Skeletal muscle tissue (tissue), 4 donors: ENCODE results near the gene OR6F1. TPM values are rescaled to one million over a fixed set of nuclear protein-coding genes. Genes with fewer than 3 reads are reported as not detected.
"Not testable (repeated sequence)": the region's sequence is repeated elsewhere in the genome, so short reads cannot be mapped to it uniquely, and the experiment has no call there.

Experiments used
- H3K27ac ChIP-seq: one replicate; pipeline ENCODE4 v1.7.0; 2013; ENCODE audit warnings: mild to moderate bottlenecking, low read depth, low read length, inconsistent platforms
- H3K27me3 ChIP-seq, 3 donors: one replicate each; pipeline ENCODE4 v1.7.0; 2013; ENCODE audit warnings: low read length in 3 of 3; ENCODE audit not compliant: control insufficient read depth in 3 of 3, insufficient read depth in 3 of 3
- H3K36me3 ChIP-seq, 3 donors: one replicate each; pipeline ENCODE4 v1.7.0; 2013; ENCODE audit warnings: low read length in 3 of 3; ENCODE audit not compliant: control insufficient read depth in 3 of 3, insufficient read depth in 3 of 3
- H3K4me1 ChIP-seq, 3 donors: one replicate each; pipeline ENCODE4 v1.7.0; 2013; ENCODE audit warnings: low read length in 3 of 3, mild to moderate bottlenecking in 3 of 3; ENCODE audit not compliant: control insufficient read depth in 3 of 3, insufficient read depth in 3 of 3
- H3K4me3 ChIP-seq, 3 donors: one replicate each; pipeline ENCODE4 v1.7.0; 2013; ENCODE audit warnings: low read length in 3 of 3
- H3K9ac ChIP-seq, 3 donors: one replicate each; pipeline ENCODE4 v1.7.0; 2013; ENCODE audit warnings: low read length in 3 of 3, mild to moderate bottlenecking in 3 of 3, moderate library complexity in 2 of 3, low read depth in 1 of 3
- H3K9me3 ChIP-seq, 3 donors: one replicate each; pipeline ENCODE4 v1.7.0; 2013; ENCODE audit warnings: low read length in 3 of 3; ENCODE audit not compliant: control insufficient read depth in 3 of 3
- total RNA-seq: library from RNA; depleted of rRNA; stranded (reverse); fragments of >200 nt; gene quantifications from one replicate; pipeline ENCODE4 v1.2.3, GENCODE V29; 2014
- donor health status: Osteomylitis.

The OR6F1 gene
- total RNA-seq, 1 donor from 2014 or later: not detected

DNA sequence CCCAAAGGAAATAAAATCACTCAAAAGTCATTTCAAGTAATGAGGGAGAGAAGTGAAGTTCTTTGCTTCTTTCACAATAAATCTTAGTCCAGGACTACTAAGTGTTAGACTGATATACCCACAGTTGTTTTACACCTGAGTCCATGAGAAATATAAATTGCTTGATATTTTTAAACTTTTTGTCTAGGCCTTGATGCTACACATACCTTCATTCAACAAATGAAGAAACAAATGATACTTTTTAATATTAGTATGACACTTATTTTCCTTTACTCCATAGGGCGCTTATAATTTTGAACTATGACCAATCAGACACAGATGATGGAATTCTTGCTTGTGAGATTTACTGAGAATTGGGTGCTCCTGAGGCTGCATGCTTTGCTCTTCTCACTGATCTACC, 21.9 kb upstream of the OR6F1 start, which contains the start of gene OR14K1:
Gene OR14K1 (plus strand): TSS at position 301 of the 400 bp plus-strand sequence. CDS start 0 bp downstream, at position 301.
- Histone ChIP-seq H3K4me3 (no peak within 1 kb of the TSS), H3K4me1 (no peaks in the 10 kb centered on the region), H3K9ac (no peak within 1 kb of the TSS), H3K36me3 (no peaks in the 10 kb centered on the region), H3K27me3 (no peaks in the 10 kb centered on the region), H3K27ac (no peak within 1 kb of the TSS), H3K9me3 (peaks cover 0 to 2% (median 0%) of the 10 kb centered on the region in 3 donors)

DNA sequence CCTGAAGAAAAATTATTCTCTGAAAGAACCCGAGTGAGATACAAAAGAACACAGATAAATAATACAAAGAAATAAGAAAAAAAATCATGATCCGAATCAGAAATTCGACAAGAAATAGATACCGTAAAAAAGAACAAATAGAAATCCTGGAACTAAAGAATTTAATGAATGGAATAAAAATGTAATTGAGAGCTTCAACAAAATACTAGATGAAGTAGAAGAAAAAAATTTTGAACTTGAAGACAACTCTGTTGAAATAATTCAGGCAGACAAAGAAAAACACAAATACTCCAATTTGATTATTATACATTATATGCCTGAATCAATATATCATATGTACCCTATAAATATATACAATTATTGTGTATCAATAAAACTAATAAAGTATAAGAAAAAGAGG, 4.8 kb upstream of the OR6F1 start:
- H3K27me3 ChIP-seq: no peaks in the 10 kb centered on the region
- H3K36me3 ChIP-seq: no peaks in the 10 kb centered on the region
- H3K4me3 ChIP-seq: no peak overlapping the region
- no peaks in the 10 kb centered on the region for H3K4me1 ChIP-seq
- no peak overlapping the region for H3K27ac ChIP-seq
- H3K9ac ChIP-seq: no peak overlapping the region
- H3K9me3 ChIP-seq: peaks cover 0 to 4% (median 2%) of the 10 kb centered on the region in 3 donors

DNA sequence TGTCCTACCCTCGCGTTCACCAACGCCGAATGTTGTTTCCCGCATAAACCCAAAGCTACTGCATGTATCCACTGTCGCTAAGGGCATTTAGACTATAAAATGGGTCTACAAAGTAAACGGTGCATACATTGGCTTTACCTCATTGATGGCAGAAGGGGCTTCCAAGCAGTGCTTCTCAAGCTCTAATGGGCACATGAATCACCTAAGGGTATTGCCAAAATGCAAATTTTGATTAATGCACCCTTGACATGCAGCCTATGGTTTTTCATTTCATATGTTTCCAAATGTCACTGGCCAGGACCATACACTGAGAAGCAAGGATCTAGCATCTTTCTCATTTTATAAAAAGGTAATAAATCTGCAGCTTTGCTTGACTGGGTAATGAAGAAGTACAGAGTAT, 2.7 kb downstream of the OR6F1 start:
- Histone ChIP-seq H3K9me3 (peaks cover 0 to 2% (median 0%) of the 10 kb centered on the region in 3 donors), H3K27me3 (no peaks in the 10 kb centered on the region), H3K36me3 (no peaks in the 10 kb centered on the region), H3K4me3 (no peak overlapping the region), H3K4me1 (no peaks in the 10 kb centered on the region), H3K27ac (no peak overlapping the region), H3K9ac (no peak overlapping the region)

DNA sequence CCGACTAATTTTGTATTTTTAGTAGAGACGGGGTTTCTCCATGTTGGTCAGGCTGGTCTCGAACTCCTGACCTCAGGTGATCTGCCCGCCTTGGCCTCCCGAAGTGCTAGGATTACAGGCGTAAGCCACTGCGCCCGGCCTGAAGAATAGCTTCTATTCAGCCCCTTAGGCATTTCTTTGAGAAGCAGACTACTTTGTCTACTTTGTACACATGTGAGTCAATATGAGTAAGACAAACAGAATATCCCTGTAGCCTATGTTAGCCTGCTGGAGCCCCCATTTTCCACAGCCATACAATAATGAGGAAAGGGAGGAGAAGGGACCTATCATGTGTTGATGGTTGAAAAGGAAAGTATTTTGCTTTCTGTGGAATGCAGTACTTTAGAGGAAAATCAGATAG, 5.8 kb downstream of the OR6F1 start:
- not testable (repeated sequence) for H3K4me3 ChIP-seq, H3K4me1 ChIP-seq, H3K27me3 ChIP-seq, H3K27ac ChIP-seq, H3K9ac ChIP-seq, H3K36me3 ChIP-seq, H3K9me3 ChIP-seq

DNA sequence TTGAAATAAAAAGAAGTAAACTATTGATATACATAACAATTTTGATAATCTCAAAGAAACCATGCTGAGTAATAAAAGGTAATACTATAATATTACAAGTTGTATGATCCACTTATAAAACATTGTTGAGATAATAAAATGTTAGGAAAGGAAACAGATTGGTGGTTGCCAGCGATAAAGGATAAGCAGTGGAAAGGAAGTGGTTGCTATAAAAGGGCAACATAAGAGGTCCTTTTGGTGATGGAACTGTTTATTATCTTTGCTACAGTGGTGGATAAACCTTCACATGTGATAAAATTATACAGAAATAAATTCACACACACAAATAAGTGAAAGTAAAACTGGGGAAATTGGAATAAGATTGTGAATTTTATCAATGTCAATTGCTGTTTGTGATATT, 15.1 kb downstream of the OR6F1 start:
- Histone ChIP-seq H3K9ac (no peak overlapping the region), H3K27ac (no peak overlapping the region), H3K4me1 (no peaks in the 10 kb centered on the region), H3K27me3 (no peaks in the 10 kb centered on the region), H3K36me3 (no peaks in the 10 kb centered on the region), H3K9me3 (no peaks in the 10 kb centered on the region), H3K4me3 (no peak overlapping the region)

DNA sequence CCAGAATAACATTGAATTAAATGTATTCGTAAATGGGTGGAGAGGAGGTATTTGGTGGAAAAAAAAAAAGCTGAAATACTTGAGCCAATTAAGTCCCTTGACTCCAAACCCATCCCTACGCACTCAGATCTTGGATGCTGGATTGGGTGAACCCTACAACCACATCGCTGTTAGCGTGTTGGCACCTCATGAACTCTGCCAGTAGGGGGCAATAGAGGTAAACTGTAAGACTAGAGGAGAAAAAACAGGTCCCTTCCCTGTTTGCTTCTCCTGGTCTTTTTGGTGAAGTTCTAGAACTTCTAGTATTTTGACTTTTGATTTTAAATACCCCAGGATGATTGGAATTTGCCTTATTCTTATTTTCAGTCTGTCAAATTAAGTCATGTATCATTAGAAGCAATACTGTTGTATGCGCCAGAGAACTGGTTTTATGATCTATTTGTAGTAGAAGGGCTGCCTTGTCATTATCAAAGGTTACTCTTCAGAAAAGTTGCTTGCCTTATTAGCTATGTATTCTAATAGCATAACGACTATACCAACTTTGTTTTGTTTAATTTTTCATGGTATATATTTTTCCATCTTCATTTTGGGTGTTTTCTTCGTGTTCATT, 35.1 kb downstream of the OR6F1 start:
- H3K27ac ChIP-seq: no peak overlapping the region
- no peaks in the 10 kb centered on the region for H3K9me3 ChIP-seq
- H3K36me3 ChIP-seq: no peaks in the 10 kb centered on the region
- no peaks in the 10 kb centered on the region for H3K4me1 ChIP-seq
- no peak overlapping the region for H3K9ac ChIP-seq
- H3K4me3 ChIP-seq: no peak overlapping the region
- H3K27me3 ChIP-seq: no peaks in the 10 kb centered on the region

DNA sequence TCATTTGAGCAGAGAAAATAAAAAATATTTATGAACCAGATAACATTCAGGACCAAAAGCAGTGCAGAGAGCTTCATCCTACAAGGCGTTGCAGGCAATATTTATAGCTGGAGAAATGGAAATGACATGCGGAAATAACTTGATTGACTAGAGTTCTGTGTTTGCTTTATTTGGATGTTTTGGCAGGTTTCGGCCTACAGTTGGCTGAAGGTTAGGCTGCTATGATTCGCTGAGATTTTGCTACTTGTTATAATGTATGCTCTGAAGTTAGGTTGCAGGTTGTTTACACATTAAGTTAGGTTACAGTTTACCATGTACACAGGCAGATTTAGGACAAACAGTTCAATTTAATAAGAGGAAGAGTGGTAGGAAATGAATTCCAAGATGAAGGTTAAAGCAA, 36.3 kb downstream of the OR6F1 start:
- Histone ChIP-seq H3K4me1 (no peaks in the 10 kb centered on the region), H3K27me3 (no peaks in the 10 kb centered on the region), H3K27ac (no peak overlapping the region), H3K9me3 (no peaks in the 10 kb centered on the region), H3K4me3 (no peak overlapping the region), H3K36me3 (no peaks in the 10 kb centered on the region), H3K9ac (no peak overlapping the region)

DNA sequence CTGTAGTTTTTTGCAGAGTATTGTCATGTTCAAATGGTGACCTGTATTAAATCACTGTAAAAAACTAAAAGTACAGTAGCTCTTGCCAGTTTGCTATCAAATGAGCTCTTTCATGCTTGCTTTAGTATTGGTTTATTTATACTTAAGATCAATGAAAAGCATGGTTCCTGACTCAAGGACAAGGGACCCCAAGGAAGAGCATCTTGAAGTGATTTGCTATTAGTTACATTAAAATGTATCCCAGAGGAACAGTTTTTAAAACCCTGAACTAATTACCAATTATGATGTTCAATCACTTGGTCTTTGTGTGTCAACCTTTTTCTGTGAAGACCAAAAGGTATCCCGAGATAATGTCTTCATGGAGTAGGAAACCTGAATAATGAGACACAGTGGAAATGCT, 36.8 kb downstream of the OR6F1 start, which contains the start of gene OR13G1:
Gene OR13G1 (minus strand): TSS at position 101 of the 400 bp plus-strand sequence. CDS start 6,698 bp downstream, outside the sequence.
- no peak within 1 kb of the TSS for H3K4me3 ChIP-seq

DNA sequence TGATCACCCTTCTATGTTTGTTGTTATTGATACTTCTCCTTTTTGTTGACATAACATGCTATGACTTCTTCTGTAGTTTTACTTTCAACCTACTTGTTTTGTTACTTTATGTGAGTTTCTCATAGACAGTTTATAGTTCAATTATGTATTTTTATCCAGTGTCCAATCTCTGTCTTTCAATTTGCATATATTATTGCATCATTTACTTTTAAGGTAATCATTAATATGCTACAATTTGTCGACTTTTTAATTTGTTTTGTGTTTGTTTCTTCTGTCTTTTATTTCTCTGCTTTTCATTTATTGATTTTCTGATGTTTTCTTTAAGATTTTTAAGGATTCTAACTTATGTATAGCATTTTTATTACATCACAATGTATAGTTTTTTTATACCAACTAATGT, 47.2 kb downstream of the OR6F1 start:
- Histone ChIP-seq H3K27ac (no peak overlapping the region), H3K4me1 (no peaks in the 10 kb centered on the region), H3K9ac (no peak overlapping the region), H3K27me3 (no peaks in the 10 kb centered on the region), H3K4me3 (no peak overlapping the region), H3K36me3 (no peaks in the 10 kb centered on the region), H3K9me3 (no peaks in the 10 kb centered on the region)

More for the DNA sequence above, 36.8 kb downstream of the OR6F1 start, which contains the start of gene OR13G1:
- H3K27me3 ChIP-seq: no peaks in the 10 kb centered on the region
- no peaks in the 10 kb centered on the region for H3K9me3 ChIP-seq
- no peaks in the 10 kb centered on the region for H3K36me3 ChIP-seq
- H3K27ac ChIP-seq: no peak within 1 kb of the TSS
- H3K4me1 ChIP-seq: no peaks in the 10 kb centered on the region
- H3K9ac ChIP-seq: no peak within 1 kb of the TSS
